Kidney (tissue), 14 donors: ENCODE measurements around the gene FAF2. TPM values are rescaled to one million over a fixed set of nuclear protein-coding genes. Genes with fewer than 3 reads are reported as not detected.
"Not testable (repeated sequence)": the region's sequence is repeated elsewhere in the genome, so short reads cannot be mapped to it uniquely, and the experiment has no call there.

Experiments
- DNase-seq, 5 donors: peaks; one replicate each; pipeline ENCODE4 v3.0.0-alpha.2; 2013 to 2020
- FAIRE-seq: peaks from 2 replicates; lab custom pipeline; 2012; peaks lifted over from hg19 to GRCh38; lab: Jason Lieb, UNC
- H3K27ac ChIP-seq, 2 donors: one replicate each; pipeline ENCODE4 v1.7.0; 2013; ENCODE audit warnings: low read depth in 2 of 2, low read length in 2 of 2, inconsistent platforms in 1 of 2
- H3K27me3 ChIP-seq: one replicate; pipeline ENCODE4 v1.7.1; 2013; ENCODE audit warnings: low read length, inconsistent platforms; ENCODE audit not compliant: control insufficient read depth, insufficient read depth
- H3K36me3 ChIP-seq, 3 donors: one replicate each; pipeline versions ENCODE4 v1.7.0 to v1.7.1; 2013; ENCODE audit warnings: low read length in 3 of 3, control low read depth in 1 of 3, inconsistent platforms in 1 of 3; ENCODE audit not compliant: insufficient read depth in 3 of 3, control insufficient read depth in 2 of 3
- H3K4me1 ChIP-seq, 3 donors: one replicate each; pipeline versions ENCODE4 v1.7.0 to v1.7.1; 2013; ENCODE audit warnings: low read length in 3 of 3, inconsistent platforms in 1 of 3, low read depth in 1 of 3; ENCODE audit not compliant: control insufficient read depth in 2 of 3, insufficient read depth in 2 of 3
- H3K4me3 ChIP-seq, 3 donors: one replicate each; pipeline versions ENCODE4 v1.7.0 to v1.8.1; 2013; ENCODE audit warnings: low read length in 3 of 3, control low read depth in 1 of 3, inconsistent platforms in 1 of 3
- H3K9ac ChIP-seq, 3 donors: one replicate each; pipeline versions ENCODE4 v1.7.0 to v1.7.1; 2013; ENCODE audit warnings: low read length in 3 of 3, control low read depth in 1 of 3, inconsistent platforms in 1 of 3
- H3K9me3 ChIP-seq, 3 donors: one replicate each; pipeline versions ENCODE4 v1.7.0 to v1.7.1; 2013; ENCODE audit warnings: low read length in 3 of 3, control low read depth in 1 of 3, inconsistent platforms in 1 of 3; ENCODE audit not compliant: control insufficient read depth in 2 of 3, insufficient read depth in 1 of 3
- intact Hi-C: fragments of 100-400 bp; cut with DNase I; formaldehyde crosslinking; loops from one replicate; pipeline ENCODE4 v1.11.1; 2022
- polyA plus RNA-seq: library from polyadenylated mRNA; stranded (reverse); fragments of 350-450 nt; fragmentation: Illumina TruSeq; extraction: RNeasy Lipid Tissue Mini Kit (QIAGEN cat#74804); gene quantifications from one replicate; pipeline ENCODE4 v1.2.3, GENCODE V29; 2014; ENCODE audit warnings: low read depth, low replicate concordance; ENCODE audit not compliant: insufficient read depth
- total RNA-seq: library from RNA; stranded (reverse); fragmentation: NEBNext Ultra II Directional; extraction: Animal tissue kit (Norgen Biotek cat#: 25700); gene quantifications from one replicate; pipeline ENCODE4 v1.2.1, GENCODE V29; 2021
- TF ChIP-seq, protein P1 (sequence below): IDR thresholded peaks from 3 replicates; pipeline ENCODE4 v1.5.1; 2012; ENCODE audit warnings: mild to moderate bottlenecking, moderate library complexity, borderline replicate concordance; ENCODE audit not compliant: insufficient read depth; ENCODE audit errors: extremely low read depth
- donor health status: control.
- donor health status: control.
- donor health status: control.
- donor health status: control.
- donor health status: control.
- donor health status: DM: yes; HTN: yes; CAD: no.
- donor health status: Normal renal cell carcinoma (clear cell type).

FAF2 gene
- total and polyA plus RNA-seq, 2 donors from 2014 or later, result 11.1 to 31.7 TPM

- no peaks in the 10 kb centered on the region for H3K4me1 ChIP-seq
- H3K36me3 ChIP-seq, result no peaks in the 10 kb centered on the region
- FAIRE-seq (no peak), DNase-seq (no peak)
- H3K9me3 ChIP-seq, result no peaks in the 10 kb centered on the region
- TF ChIP-seq, protein P1, sequence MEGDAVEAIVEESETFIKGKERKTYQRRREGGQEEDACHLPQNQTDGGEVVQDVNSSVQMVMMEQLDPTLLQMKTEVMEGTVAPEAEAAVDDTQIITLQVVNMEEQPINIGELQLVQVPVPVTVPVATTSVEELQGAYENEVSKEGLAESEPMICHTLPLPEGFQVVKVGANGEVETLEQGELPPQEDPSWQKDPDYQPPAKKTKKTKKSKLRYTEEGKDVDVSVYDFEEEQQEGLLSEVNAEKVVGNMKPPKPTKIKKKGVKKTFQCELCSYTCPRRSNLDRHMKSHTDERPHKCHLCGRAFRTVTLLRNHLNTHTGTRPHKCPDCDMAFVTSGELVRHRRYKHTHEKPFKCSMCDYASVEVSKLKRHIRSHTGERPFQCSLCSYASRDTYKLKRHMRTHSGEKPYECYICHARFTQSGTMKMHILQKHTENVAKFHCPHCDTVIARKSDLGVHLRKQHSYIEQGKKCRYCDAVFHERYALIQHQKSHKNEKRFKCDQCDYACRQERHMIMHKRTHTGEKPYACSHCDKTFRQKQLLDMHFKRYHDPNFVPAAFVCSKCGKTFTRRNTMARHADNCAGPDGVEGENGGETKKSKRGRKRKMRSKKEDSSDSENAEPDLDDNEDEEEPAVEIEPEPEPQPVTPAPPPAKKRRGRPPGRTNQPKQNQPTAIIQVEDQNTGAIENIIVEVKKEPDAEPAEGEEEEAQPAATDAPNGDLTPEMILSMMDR, result no peak
- no peak overlapping the region for H3K9ac ChIP-seq
- no peaks in the 10 kb centered on the region for H3K27me3 ChIP-seq
- intact Hi-C loops, result no loop called here
- H3K27ac ChIP-seq, result no peak overlapping the region
- no peak overlapping the region for H3K4me3 ChIP-seq
These were observed 7.1 kb upstream of the FAF2 start for GRCh38 chr5:176440927-176441706.

DNA sequence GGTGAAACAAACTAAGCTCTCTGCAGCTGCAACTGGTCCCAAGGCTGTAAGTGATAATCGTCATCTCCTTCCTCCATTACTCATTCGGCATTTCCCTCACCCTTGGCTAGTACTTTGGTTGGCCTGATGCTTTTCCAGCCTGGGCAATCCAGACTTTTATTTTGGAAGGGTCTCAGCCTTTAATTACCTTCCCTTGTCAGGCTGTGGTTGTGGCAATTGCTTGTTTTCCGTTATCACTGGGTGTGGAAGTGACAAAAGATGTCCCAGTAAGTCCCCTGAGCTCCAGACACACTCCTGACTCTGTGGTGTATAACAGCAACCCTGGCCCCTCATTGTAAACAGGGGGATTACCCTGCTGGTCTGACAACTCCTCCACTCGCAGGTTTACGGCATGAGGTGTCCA lies 6.3 kb upstream of the FAF2 start:
- Histone ChIP-seq H3K36me3 (no peaks in the 10 kb centered on the region), H3K4me1 (peaks cover 0 to 2% (median 0%) of the 10 kb centered on the region in 3 donors), H3K9me3 (no peaks in the 10 kb centered on the region), H3K9ac (no peak overlapping the region), H3K27me3 (no peaks in the 10 kb centered on the region), H3K4me3 (no peak overlapping the region), H3K27ac (no peak overlapping the region)
- FAIRE-seq (no peak), DNase-seq (peak in 3 of 5 donors; percentile 14 to 40 (median 36))
- TF ChIP-seq, protein P1, result no peak
- intact Hi-C loops, result no loop called here

GRCh38 chr5:176442911-176443310 lies 5.3 kb upstream of the FAF2 start:
- H3K4me3 ChIP-seq, FAIRE-seq, H3K9me3 ChIP-seq, H3K4me1 ChIP-seq, H3K36me3 ChIP-seq, H3K27me3 ChIP-seq, intact Hi-C loops, DNase-seq, H3K27ac ChIP-seq, H3K9ac ChIP-seq: not testable (repeated sequence)

GRCh38 chr5:176444742-176445141 lies 3.4 kb upstream of the FAF2 start:
- Histone ChIP-seq H3K36me3 (no peaks in the 10 kb centered on the region), H3K9me3 (no peaks in the 10 kb centered on the region), H3K4me3 (no peak overlapping the region), H3K4me1 (peaks cover 0 to 15% (median 0%) of the 10 kb centered on the region in 3 donors), H3K27ac (no peak overlapping the region), H3K27me3 (no peaks in the 10 kb centered on the region), H3K9ac (no peak overlapping the region)
- no peak for DNase-seq
- FAIRE-seq, result no peak
- TF ChIP-seq, protein P1, result no peak
- intact Hi-C loops, result no loop called here
